Loucy (cell line): ENCODE results near the gene LACC1.

Source experiments
- H2AFZ ChIP-seq: fragments of 200-600 bp; sonication (generic); 2 replicates; pipeline ENCODE4 v1.6.0; 2016; ENCODE audit warnings: antibody characterized with exemption, mild to moderate bottlenecking, low read length, moderate library complexity
- H3F3A ChIP-seq: fragments of 200-600 bp; 2 replicates; pipeline ENCODE4 v1.6.0; 2016; ENCODE audit warnings: antibody characterized with exemption, low read depth, mild to moderate bottlenecking
- H3K27me3 ChIP-seq: fragments of 200-600 bp; sonication (generic); 2 replicates; pipeline ENCODE4 v1.6.1; 2014; ENCODE audit warnings: low read length, mild to moderate bottlenecking; ENCODE audit not compliant: insufficient read depth, poor library complexity, severe bottlenecking
- H3K36me3 ChIP-seq: fragments of 200-600 bp; sonication (generic); 2 replicates; pipeline ENCODE4 v1.6.1; 2016; ENCODE audit warnings: low read length; ENCODE audit not compliant: insufficient read depth
- H3K4me1 ChIP-seq: fragments of 200-600 bp; sonication (generic); 2 replicates; pipeline ENCODE4 v1.5.1; 2014; ENCODE audit warnings: low read length, mild to moderate bottlenecking; ENCODE audit not compliant: insufficient read depth, poor library complexity, severe bottlenecking
- H3K4me2 ChIP-seq: fragments of 200-600 bp; sonication (generic); 2 replicates; pipeline ENCODE4 v1.6.0; 2014; ENCODE audit warnings: antibody characterized with exemption, low read length, low read depth, mild to moderate bottlenecking; ENCODE audit not compliant: poor library complexity, severe bottlenecking
- H3K4me3 ChIP-seq: fragments of 200-600 bp; sonication (generic); 2 replicates; pipeline ENCODE4 v1.5.1; 2014; ENCODE audit warnings: low read length, mild to moderate bottlenecking, mixed read lengths; ENCODE audit not compliant: poor library complexity, severe bottlenecking
- H3K79me2 ChIP-seq: fragments of 200-600 bp; sonication (generic); 2 replicates; pipeline ENCODE4 v1.6.1; 2014; ENCODE audit warnings: low read length; ENCODE audit not compliant: insufficient read depth
- H3K9ac ChIP-seq: fragments of 200-600 bp; sonication (generic); 2 replicates; pipeline ENCODE4 v1.6.0; 2014; ENCODE audit warnings: mild to moderate bottlenecking, low read depth, low read length, moderate library complexity; ENCODE audit not compliant: poor library complexity, severe bottlenecking
- H3K9me2 ChIP-seq: fragments of 200-600 bp; sonication (generic); replicated peaks from 2 replicates; pipeline ENCODE4 v1.6.1; 2016; ENCODE audit warnings: low read depth, low read length, mixed read lengths
- H3K9me3 ChIP-seq: fragments of 200-600 bp; sonication (generic); 2 replicates; pipeline ENCODE4 v1.6.1; 2014; ENCODE audit warnings: mild to moderate bottlenecking, antibody characterized with exemption, low read length, low read depth; ENCODE audit not compliant: insufficient read depth
- H4K20me1 ChIP-seq: fragments of 200-600 bp; sonication (generic); 2 replicates; pipeline ENCODE4 v1.6.0; 2014; ENCODE audit warnings: antibody characterized with exemption, low read length, mild to moderate bottlenecking; ENCODE audit not compliant: insufficient read depth, poor library complexity, severe bottlenecking
- CTCF ChIP-seq: fragments of 200-600 bp; sonication (generic); conservative IDR thresholded peaks from 2 replicates; pipeline ENCODE4 v1.5.1; 2014; ENCODE audit warnings: mild to moderate bottlenecking, antibody characterized with exemption, low read length
- EZH2phosphoT487 ChIP-seq: fragments of 200-600 bp; IDR thresholded peaks from 2 replicates; pipeline ENCODE4 v1.6.1; 2018; ENCODE audit warnings: antibody characterized with exemption, mild to moderate bottlenecking, moderate library complexity, borderline replicate concordance

LACC1 gene

GRCh38 chr13:43920965-43921674, 41.4 kb downstream of the LACC1 start:
- no peaks in the 10 kb centered on the region for H4K20me1 ChIP-seq
- H3F3A ChIP-seq = no peaks in the 10 kb centered on the region
- no peak overlapping the region for H3K4me3 ChIP-seq
- H3K4me2 ChIP-seq = no peak overlapping the region
- TF ChIP-seq EZH2phosphoT487 (no peak), CTCF (no peak)
- no peaks in the 10 kb centered on the region for H3K9me3 ChIP-seq
- H3K4me1 ChIP-seq = no peaks in the 10 kb centered on the region
- H3K27me3 ChIP-seq = no peaks in the 10 kb centered on the region
- H3K9me2 ChIP-seq = no peaks in the 10 kb centered on the region
- H2AFZ ChIP-seq = no peak overlapping the region
- H3K79me2 ChIP-seq = no peaks in the 10 kb centered on the region
- H3K36me3 ChIP-seq = no peaks in the 10 kb centered on the region
- no peak overlapping the region for H3K9ac ChIP-seq

- TF ChIP-seq EZH2phosphoT487 = no peak
- no peak for TF ChIP-seq CTCF
- Histone ChIP-seq H3K79me2 (no peaks in the 10 kb centered on the region), H3K4me2 (no peak overlapping the region)
Measured at GRCh38 chr13:43924549-43925245, 45.0 kb downstream of the LACC1 start.

GRCh38 chr13:43929947-43930346, 50.2 kb downstream of the LACC1 start:
- no peaks in the 10 kb centered on the region for H4K20me1 ChIP-seq
- TF ChIP-seq CTCF = no peak
- no peak for TF ChIP-seq EZH2phosphoT487
- H3K9me2 ChIP-seq = no peaks in the 10 kb centered on the region
- no peaks in the 10 kb centered on the region for H3K79me2 ChIP-seq
- H3K36me3 ChIP-seq = no peaks in the 10 kb centered on the region
- H3K9me3 ChIP-seq = no peaks in the 10 kb centered on the region
- H3K4me2 ChIP-seq = no peak overlapping the region
- H3K9ac ChIP-seq = no peak overlapping the region
- H3F3A ChIP-seq = no peaks in the 10 kb centered on the region
- no peak overlapping the region for H2AFZ ChIP-seq
- no peaks in the 10 kb centered on the region for H3K4me1 ChIP-seq
- no peaks in the 10 kb centered on the region for H3K27me3 ChIP-seq
- H3K4me3 ChIP-seq = no peak overlapping the region

More at GRCh38 chr13:43924549-43925245, 45.0 kb downstream of the LACC1 start:
- Histone ChIP-seq H3K4me3 (no peak overlapping the region), H2AFZ (no peak overlapping the region), H3F3A (no peaks in the 10 kb centered on the region), H3K36me3 (no peaks in the 10 kb centered on the region), H3K9me3 (no peaks in the 10 kb centered on the region), H4K20me1 (no peaks in the 10 kb centered on the region), H3K27me3 (no peaks in the 10 kb centered on the region), H3K9ac (no peak overlapping the region), H3K9me2 (no peaks in the 10 kb centered on the region), H3K4me1 (no peaks in the 10 kb centered on the region)
